ENCODE results near the gene SDK2. TPM values are rescaled to one million over a fixed set of nuclear protein-coding genes. Genes with fewer than 3 reads are reported as not detected.

SDK2 gene
- polyA plus RNA-seq, 1 experiment: 0.01 TPM

GRCh38 chr17:73592501-73592961 is 51.7 kb downstream of the SDK2 start:
- Histone ChIP-seq H3K9me3 (ENCODE audit: control insufficient read depth, insufficient read depth, low read length) (peaks cover 5% of the 10 kb centered on the region; the same call in 1 of the 2 replicates), H3K27ac (ENCODE audit: low read depth, low read length) (no peak overlapping the region), H3K4me3 (ENCODE audit: low read depth, low read length) (no peak overlapping the region), H3K27me3 (ENCODE audit: control insufficient read depth, insufficient read depth, low read length) (no peaks in the 10 kb centered on the region)
- POLR2A ChIA-PET: no interaction called here
- CTCF ChIA-PET: no interaction called here
- no peak for DNase-seq (ENCODE audit: low read depth, low spot score)
- no peak for TF ChIP-seq CTCF (IDR thresholded peaks at IDR 0.05; ENCODE audit: low read depth, low read length)

- no peak overlapping the region for H3K4me3 ChIP-seq (ENCODE audit: low read depth, low read length)
- H3K27me3 ChIP-seq (ENCODE audit: control insufficient read depth, insufficient read depth, low read length): no peaks in the 10 kb centered on the region
- CTCF ChIA-PET: no interaction called here
- H3K9me3 ChIP-seq (ENCODE audit: control insufficient read depth, insufficient read depth, low read length): peaks cover 5% of the 10 kb centered on the region; the same call in 1 of the 2 replicates
- no peak for TF ChIP-seq CTCF (IDR thresholded peaks at IDR 0.05; ENCODE audit: low read depth, low read length)
- DNase-seq (ENCODE audit: low read depth, low spot score): no peak
- no peak overlapping the region for H3K27ac ChIP-seq (ENCODE audit: low read depth, low read length)
- POLR2A ChIA-PET: no interaction called here
These were observed 52.2 kb downstream of the SDK2 start for GRCh38 chr17:73592079-73592415.

GRCh38 chr17:73591296-73592078 is 52.8 kb downstream of the SDK2 start:
- Histone ChIP-seq H3K27me3 (ENCODE audit: control insufficient read depth, insufficient read depth, low read length) (no peaks in the 10 kb centered on the region), H3K9me3 (ENCODE audit: control insufficient read depth, insufficient read depth, low read length) (peaks cover 5% of the 10 kb centered on the region; the same call in 1 of the 2 replicates), H3K4me3 (ENCODE audit: low read depth, low read length) (no peak overlapping the region), H3K27ac (ENCODE audit: low read depth, low read length) (no peak overlapping the region)
- no peak for DNase-seq (ENCODE audit: low read depth, low spot score)
- ChIA-PET POLR2A (no interaction called here), CTCF (no interaction called here)
- no peak for TF ChIP-seq CTCF (IDR thresholded peaks at IDR 0.05; ENCODE audit: low read depth, low read length)

GRCh38 chr17:73589363-73589980 is 54.8 kb downstream of the SDK2 start:
- no peaks in the 10 kb centered on the region for H3K9me3 ChIP-seq (ENCODE audit: control insufficient read depth, insufficient read depth, low read length)
- DNase-seq (ENCODE audit: low read depth, low spot score): no peak
- POLR2A ChIA-PET: no interaction called here
- no peak overlapping the region for H3K4me3 ChIP-seq (ENCODE audit: low read depth, low read length)
- H3K27me3 ChIP-seq (ENCODE audit: control insufficient read depth, insufficient read depth, low read length): no peaks in the 10 kb centered on the region
- no peak overlapping the region for H3K27ac ChIP-seq (ENCODE audit: low read depth, low read length)
- no peak for TF ChIP-seq CTCF (IDR thresholded peaks at IDR 0.05; ENCODE audit: low read depth, low read length)
- CTCF ChIA-PET: no interaction called here

GRCh38 chr17:73588891-73589290 is 55.4 kb downstream of the SDK2 start:
- ChIA-PET POLR2A (no interaction called here), CTCF (no interaction called here)
- H3K9me3 ChIP-seq (ENCODE audit: control insufficient read depth, insufficient read depth, low read length): no peaks in the 10 kb centered on the region
- DNase-seq (ENCODE audit: low read depth, low spot score): no peak
- H3K27ac ChIP-seq (ENCODE audit: low read depth, low read length): no peak overlapping the region
- no peak overlapping the region for H3K4me3 ChIP-seq (ENCODE audit: low read depth, low read length)
- H3K27me3 ChIP-seq (ENCODE audit: control insufficient read depth, insufficient read depth, low read length): no peaks in the 10 kb centered on the region
- no peak for TF ChIP-seq CTCF (IDR thresholded peaks at IDR 0.05; ENCODE audit: low read depth, low read length)

Measured in AG04450 (cell line).